HepG2 (cell line): Measurements from ENCODE around the gene ZC3H8. TPM values are rescaled to one million over a fixed set of nuclear protein-coding genes. Genes with fewer than 3 reads are reported as not detected.

Source experiments
- ARNT2 ChIP-seq: sonication (generic); formaldehyde crosslinking; IDR thresholded peaks from 2 replicates; pipeline ENCODE4 v1.8.0; 2022; ENCODE audit warnings: mild to moderate bottlenecking, low read depth, missing genetic modification reagents, moderate library complexity
- ELF1 ChIP-seq: sonication (generic); formaldehyde crosslinking; IDR thresholded peaks from 2 replicates; pipeline ENCODE4 v1.4.0; 2020; ENCODE audit warnings: missing genetic modification reagents
- ETV5 ChIP-seq: IDR thresholded peaks from 2 replicates; pipeline ENCODE4 v1.6.1; 2018; ENCODE audit warnings: missing biosample characterization, missing genetic modification reagents, inconsistent platforms, borderline replicate concordance
- KMT2A ChIP-seq: sonication (generic); formaldehyde crosslinking; IDR thresholded peaks from 2 replicates; pipeline ENCODE4 v1.4.0; 2020; ENCODE audit warnings: missing genetic modification reagents
- MIXL1 ChIP-seq: IDR thresholded peaks from 2 replicates; pipeline ENCODE4 v1.6.1; 2016
- MTA1 ChIP-seq: sonication (generic); formaldehyde crosslinking; IDR thresholded peaks from 2 replicates; pipeline ENCODE4 v1.4.0; 2020; ENCODE audit warnings: missing genetic modification reagents, mild to moderate bottlenecking, borderline replicate concordance
- NR1H2 ChIP-seq: sonication (generic); formaldehyde crosslinking; IDR thresholded peaks from 2 replicates; pipeline ENCODE4 v1.8.1; 2022; ENCODE audit warnings: low read depth, missing genetic modification reagents, borderline replicate concordance
- NR2F1 ChIP-seq, 2 experiments: fragments of 450-650 bp in 1 of 2; formaldehyde crosslinking in 1 of 2; IDR thresholded peaks; 2 replicates each; pipeline versions ENCODE4 v1.5.0 to v1.6.1; 2016 to 2020; ENCODE audit warnings: mild to moderate bottlenecking in 1 of 2, missing compliant biosample characterization in 1 of 2, missing genetic modification reagents in 1 of 2, moderate library complexity in 1 of 2
- RBFOX2 ChIP-seq: fragments of 200-400 bp; formaldehyde crosslinking; IDR thresholded peaks from 2 replicates; pipeline ENCODE4 v1.6.1; 2017; ENCODE audit warnings: low read depth, mild to moderate bottlenecking, low read length
- SIX1 ChIP-seq: sonication (generic); formaldehyde crosslinking; IDR thresholded peaks from 2 replicates; pipeline ENCODE4 v1.4.0; 2020; ENCODE audit warnings: missing genetic modification reagents, borderline replicate concordance
- SMAD1 ChIP-seq: sonication (generic); formaldehyde crosslinking; IDR thresholded peaks from 2 replicates; pipeline ENCODE4 v1.4.0; 2020; ENCODE audit warnings: missing genetic modification reagents, low read depth, mild to moderate bottlenecking, borderline replicate concordance
- THAP11 ChIP-seq: IDR thresholded peaks from 2 replicates; pipeline ENCODE4 v1.6.1; 2016; ENCODE audit warnings: missing biosample characterization, missing genetic modification reagents
- YEATS4 ChIP-seq: sonication (generic); formaldehyde crosslinking; IDR thresholded peaks from 2 replicates; pipeline ENCODE4 v1.4.0; 2020; ENCODE audit warnings: missing genetic modification reagents, borderline replicate concordance
- YY1 ChIP-seq: IDR thresholded peaks from 2 replicates; pipeline ENCODE4 v1.6.1; 2011; ENCODE audit warnings: low read length, low read depth, moderate library complexity, mild to moderate bottlenecking; ENCODE audit not compliant: insufficient read depth, insufficient replicate concordance
- ZC3H13 ChIP-seq: sonication (generic); formaldehyde crosslinking; IDR thresholded peaks from 2 replicates; pipeline ENCODE4 v1.8.1; 2023; ENCODE audit warnings: mild to moderate bottlenecking, missing genetic modification reagents, moderate library complexity
- ZFP82 ChIP-seq: sonication (generic); formaldehyde crosslinking; IDR thresholded peaks from 2 replicates; pipeline ENCODE4 v1.5.1; 2020; ENCODE audit warnings: mild to moderate bottlenecking, missing genetic modification reagents, borderline replicate concordance
- ZNF160 ChIP-seq: sonication (generic); formaldehyde crosslinking; IDR thresholded peaks from 2 replicates; pipeline ENCODE4 v1.8.0; 2022; ENCODE audit warnings: mild to moderate bottlenecking, inconsistent platforms, missing genetic modification reagents
- ZNF264 ChIP-seq: sonication (generic); formaldehyde crosslinking; IDR thresholded peaks from 2 replicates; pipeline ENCODE4 v1.4.0; 2020; ENCODE audit warnings: missing genetic modification reagents
- ZNF337 ChIP-seq: sonication (generic); formaldehyde crosslinking; IDR thresholded peaks from 2 replicates; pipeline ENCODE4 v1.5.1; 2020; ENCODE audit warnings: missing genetic modification reagents, low read depth, mild to moderate bottlenecking, borderline replicate concordance
- ZNF552 ChIP-seq: sonication (generic); formaldehyde crosslinking; IDR thresholded peaks from 2 replicates; pipeline ENCODE4 v1.9.0; 2022; ENCODE audit warnings: missing genetic modification reagents, mild to moderate bottlenecking, borderline replicate concordance
- ZNF780A ChIP-seq: sonication (generic); formaldehyde crosslinking; IDR thresholded peaks from 2 replicates; pipeline ENCODE4 v1.8.0; 2022; ENCODE audit warnings: mild to moderate bottlenecking, missing genetic modification reagents, moderate library complexity
- ZSCAN30 ChIP-seq: sonication (generic); formaldehyde crosslinking; IDR thresholded peaks from 2 replicates; pipeline ENCODE4 v1.5.0; 2020; ENCODE audit warnings: mild to moderate bottlenecking, missing genetic modification reagents
- polyA plus RNA-seq, 8 experiments: library from polyadenylated mRNA; depleted of rRNA in 3 of 8; stranded (reverse) in 7 of 8; unstranded in 1 of 8; fragments of >200 nt; fragmentation: Illumina TruSeq in 4 of 8; extraction: Trizol in 4 of 8; gene quantifications; 2 replicates each; pipeline versions ENCODE4 v1.2.1 to v1.2.3, GENCODE V29; 2011 to 2016; ENCODE audit warnings: low read depth in 4 of 8, missing spikeins in 1 of 8, mixed read lengths in 1 of 8; ENCODE audit not compliant: insufficient read depth in 1 of 8
- total RNA-seq, 5 experiments: library from RNA; depleted of rRNA; stranded (reverse); fragments of >200 nt; fragmentation: Illumina TruSeq; extraction: Trizol; gene quantifications; 2 replicates each; pipeline ENCODE4 v1.2.3, GENCODE V29; 2016; ENCODE audit warnings: low read depth in 1 of 5
- TF ChIP-seq, protein P1 (sequence below): sonication (generic); formaldehyde crosslinking; IDR thresholded peaks from 2 replicates; pipeline ENCODE4 v1.9.0; 2021; ENCODE audit warnings: mild to moderate bottlenecking, missing genetic modification reagents

ZC3H8 gene
- total and polyA plus RNA-seq, 2 of the 13 experiments (the other 11 are each of a cell fraction or from before 2014, with no cell fraction given), result 4.5 to 17.0 TPM

DNA sequence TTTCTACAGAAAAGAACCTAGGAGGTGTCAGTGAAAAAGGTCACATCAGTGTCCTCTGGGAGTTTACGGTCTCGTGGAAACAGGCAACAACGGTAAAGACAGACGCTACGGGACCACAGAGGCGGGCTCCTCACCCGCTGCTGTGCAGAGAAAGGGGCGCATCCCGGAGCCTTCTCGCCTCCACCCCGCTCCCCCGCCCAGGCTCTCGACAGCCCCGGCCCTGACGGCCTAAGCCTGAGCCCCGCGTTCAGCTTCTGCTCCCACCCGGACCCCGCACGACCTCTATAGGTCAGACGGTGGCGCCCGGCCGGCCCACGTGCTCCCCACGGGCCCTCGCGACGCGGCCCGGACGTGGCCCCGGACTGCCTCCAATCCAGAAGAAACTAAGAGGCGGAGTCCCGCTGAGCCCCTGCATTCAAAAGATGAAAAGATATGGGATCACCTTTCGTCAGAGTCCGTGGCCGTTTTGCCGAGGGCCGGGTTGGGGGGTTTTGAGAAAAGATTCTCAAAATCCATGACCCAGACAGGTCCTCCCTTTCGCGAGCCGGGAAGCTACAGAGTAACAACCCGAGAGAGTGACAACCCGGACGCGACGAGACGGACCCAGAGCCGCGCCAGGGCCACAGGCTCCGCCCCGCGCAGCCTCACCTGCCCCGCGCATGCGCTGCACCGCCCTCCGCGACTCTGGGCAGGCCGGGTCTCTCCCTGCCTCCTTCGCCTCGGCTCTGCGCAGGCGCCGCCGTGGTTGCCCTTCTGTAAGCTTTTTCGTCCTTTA lies at the start of gene ZC3H8 (continued):
- peak; percentile 87 for TF ChIP-seq ZC3H13 (CRISPR knock-in tag)
- peak; percentile 49 for TF ChIP-seq ARNT2 (CRISPR knock-in tag)
- TF ChIP-seq NR2F1 (CRISPR knock-in tag; IDR thresholded peaks at IDR 0.05), result peak in 1 of 2 experiments; percentile 41; a peak in 1 of 4 replicates
- peak; percentile 65 for TF ChIP-seq THAP11 (CRISPR knock-in tag)
- peak; percentile 39; the same call in 1 of the 2 replicates for TF ChIP-seq ELF1 (CRISPR knock-in tag)
- peak; percentile 53; the same call in 1 of the 2 replicates for TF ChIP-seq ZNF337 (CRISPR knock-in tag)
- TF ChIP-seq ETV5 (CRISPR knock-in tag), result peak; percentile 53; the same call in 1 of the 2 replicates
- TF ChIP-seq SMAD1 (CRISPR knock-in tag), result peak; percentile 94; the same call in 1 of the 2 replicates
- peak; percentile 92 for TF ChIP-seq KMT2A
- TF ChIP-seq SIX1 (CRISPR knock-in tag), result no peak
- TF ChIP-seq ZNF264 (CRISPR knock-in tag), result peak; percentile 96
- 0 out of 2 replicates have a peak, but pooled peaks have one; percentile 28 for TF ChIP-seq ZNF780A (CRISPR knock-in tag)
- TF ChIP-seq ZNF160 (CRISPR knock-in tag), result no peak; the same call in none of the 2 replicates
- peak; percentile 18 for TF ChIP-seq YY1
- TF ChIP-seq ZSCAN30 (CRISPR knock-in tag), result no peak
- peak; percentile 92 for TF ChIP-seq RBFOX2
- TF ChIP-seq ZNF552, result 0 out of 2 replicates have a peak, but pooled peaks have one; percentile 53
- peak; percentile 86 for TF ChIP-seq ZFP82 (CRISPR knock-in tag)
- peak; percentile 98; the same call in 1 of the 2 replicates for TF ChIP-seq MTA1 (CRISPR knock-in tag)
- TF ChIP-seq, protein P1, sequence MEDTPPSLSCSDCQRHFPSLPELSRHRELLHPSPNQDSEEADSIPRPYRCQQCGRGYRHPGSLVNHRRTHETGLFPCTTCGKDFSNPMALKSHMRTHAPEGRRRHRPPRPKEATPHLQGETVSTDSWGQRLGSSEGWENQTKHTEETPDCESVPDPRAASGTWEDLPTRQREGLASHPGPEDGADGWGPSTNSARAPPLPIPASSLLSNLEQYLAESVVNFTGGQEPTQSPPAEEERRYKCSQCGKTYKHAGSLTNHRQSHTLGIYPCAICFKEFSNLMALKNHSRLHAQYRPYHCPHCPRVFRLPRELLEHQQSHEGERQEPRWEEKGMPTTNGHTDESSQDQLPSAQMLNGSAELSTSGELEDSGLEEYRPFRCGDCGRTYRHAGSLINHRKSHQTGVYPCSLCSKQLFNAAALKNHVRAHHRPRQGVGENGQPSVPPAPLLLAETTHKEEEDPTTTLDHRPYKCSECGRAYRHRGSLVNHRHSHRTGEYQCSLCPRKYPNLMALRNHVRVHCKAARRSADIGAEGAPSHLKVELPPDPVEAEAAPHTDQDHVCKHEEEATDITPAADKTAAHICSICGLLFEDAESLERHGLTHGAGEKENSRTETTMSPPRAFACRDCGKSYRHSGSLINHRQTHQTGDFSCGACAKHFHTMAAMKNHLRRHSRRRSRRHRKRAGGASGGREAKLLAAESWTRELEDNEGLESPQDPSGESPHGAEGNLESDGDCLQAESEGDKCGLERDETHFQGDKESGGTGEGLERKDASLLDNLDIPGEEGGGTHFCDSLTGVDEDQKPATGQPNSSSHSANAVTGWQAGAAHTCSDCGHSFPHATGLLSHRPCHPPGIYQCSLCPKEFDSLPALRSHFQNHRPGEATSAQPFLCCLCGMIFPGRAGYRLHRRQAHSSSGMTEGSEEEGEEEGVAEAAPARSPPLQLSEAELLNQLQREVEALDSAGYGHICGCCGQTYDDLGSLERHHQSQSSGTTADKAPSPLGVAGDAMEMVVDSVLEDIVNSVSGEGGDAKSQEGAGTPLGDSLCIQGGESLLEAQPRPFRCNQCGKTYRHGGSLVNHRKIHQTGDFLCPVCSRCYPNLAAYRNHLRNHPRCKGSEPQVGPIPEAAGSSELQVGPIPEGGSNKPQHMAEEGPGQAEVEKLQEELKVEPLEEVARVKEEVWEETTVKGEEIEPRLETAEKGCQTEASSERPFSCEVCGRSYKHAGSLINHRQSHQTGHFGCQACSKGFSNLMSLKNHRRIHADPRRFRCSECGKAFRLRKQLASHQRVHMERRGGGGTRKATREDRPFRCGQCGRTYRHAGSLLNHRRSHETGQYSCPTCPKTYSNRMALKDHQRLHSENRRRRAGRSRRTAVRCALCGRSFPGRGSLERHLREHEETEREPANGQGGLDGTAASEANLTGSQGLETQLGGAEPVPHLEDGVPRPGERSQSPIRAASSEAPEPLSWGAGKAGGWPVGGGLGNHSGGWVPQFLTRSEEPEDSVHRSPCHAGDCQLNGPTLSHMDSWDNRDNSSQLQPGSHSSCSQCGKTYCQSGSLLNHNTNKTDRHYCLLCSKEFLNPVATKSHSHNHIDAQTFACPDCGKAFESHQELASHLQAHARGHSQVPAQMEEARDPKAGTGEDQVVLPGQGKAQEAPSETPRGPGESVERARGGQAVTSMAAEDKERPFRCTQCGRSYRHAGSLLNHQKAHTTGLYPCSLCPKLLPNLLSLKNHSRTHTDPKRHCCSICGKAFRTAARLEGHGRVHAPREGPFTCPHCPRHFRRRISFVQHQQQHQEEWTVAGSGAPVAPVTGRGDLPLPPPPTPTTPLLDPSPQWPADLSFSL (CRISPR knock-in tag), result no peak
- peak; percentile 94 for TF ChIP-seq YEATS4 (CRISPR knock-in tag)
- TF ChIP-seq NR1H2 (CRISPR knock-in tag), result 0 out of 2 replicates have a peak, but pooled peaks have one; percentile 65
- no peak for TF ChIP-seq MIXL1 (CRISPR knock-in tag)
